HG02938 (cell line): ENCODE results near the gene SLC25A12.
"Not testable (repeated sequence)": the region's sequence is repeated elsewhere in the genome, so short reads cannot be mapped to it uniquely, and the experiment has no call there.

ENCODE experiments used
- ATAC-seq: cut with Tn5 transposase; IDR thresholded peaks from one replicate; pipeline ENCODE4 v1.9.1; 2021; ENCODE audit warnings: mild to moderate bottlenecking, moderate library complexity; ENCODE audit not compliant: unreplicated experiment

Gene SLC25A12

GRCh38 chr2:171893824-171894611 lies at the start of gene SLC25A12:
Gene SLC25A12, minus strand, starts transcription at chr2:171894244. Its CDS starts 30 bp downstream, at chr2:171894214.
- ATAC-seq, result peak; percentile 82

GRCh38 chr2:171941316-171941699 lies 47.3 kb upstream of the SLC25A12 start:
- no peak for ATAC-seq

- no peak for ATAC-seq
These were observed 45.7 kb upstream of the SLC25A12 start for GRCh38 chr2:171939743-171940071.

- ATAC-seq, result no peak
These were observed 45.2 kb upstream of the SLC25A12 start for GRCh38 chr2:171939058-171939742.

GRCh38 chr2:171930385-171930784 lies 36.3 kb upstream of the SLC25A12 start:
- no peak for ATAC-seq

GRCh38 chr2:171924170-171924942 lies 30.3 kb upstream of the SLC25A12 start:
- ATAC-seq, result no peak

GRCh38 chr2:171923206-171923605 lies 29.2 kb upstream of the SLC25A12 start:
- no peak for ATAC-seq

GRCh38 chr2:171922230-171923022 lies 28.4 kb upstream of the SLC25A12 start, which contains the start of gene HAT1:
Gene HAT1, plus strand, starts transcription at chr2:171922461. Its CDS starts 40 bp downstream, at chr2:171922501.
- peak; percentile 97 for ATAC-seq

- ATAC-seq, result no peak
These were observed 27.9 kb upstream of the SLC25A12 start for GRCh38 chr2:171921970-171922229.

GRCh38 chr2:171919453-171919852 lies 25.4 kb upstream of the SLC25A12 start:
- ATAC-seq, result no peak

GRCh38 chr2:171913517-171913916 lies 19.5 kb upstream of the SLC25A12 start:
- no peak for ATAC-seq

GRCh38 chr2:171910494-171910893 lies 16.4 kb upstream of the SLC25A12 start:
- no peak for ATAC-seq

GRCh38 chr2:171909266-171909665 lies 15.2 kb upstream of the SLC25A12 start:
- ATAC-seq, result no peak

GRCh38 chr2:171908235-171908634 lies 14.2 kb upstream of the SLC25A12 start:
- ATAC-seq, result no peak

- ATAC-seq, result no peak
These were observed 8.9 kb upstream of the SLC25A12 start for GRCh38 chr2:171902840-171903420.

GRCh38 chr2:171899623-171900282 lies 5.7 kb upstream of the SLC25A12 start:
- not testable (repeated sequence) for ATAC-seq

GRCh38 chr2:171895786-171896185 lies 1.7 kb upstream of the SLC25A12 start:
- ATAC-seq, result no peak

GRCh38 chr2:171894612-171894947 lies 536 bp upstream of the SLC25A12 start:
- ATAC-seq, result no peak

- no peak for ATAC-seq
These were observed 734 bp downstream of the SLC25A12 start for GRCh38 chr2:171893196-171893823.

GRCh38 chr2:171889808-171890207 lies 4.2 kb downstream of the SLC25A12 start:
- ATAC-seq, result no peak
